Glutamatergic neuron (in vitro differentiated cells): ENCODE results near the gene SLC26A3. TPM values are rescaled to one million over a fixed set of nuclear protein-coding genes. Genes with fewer than 3 reads are reported as not detected.

Experiments
- DNase-seq: peaks from one replicate; pipeline ENCODE4 v3.0.0; 2022
- H3K27ac Mint-ChIP-seq: one replicate; pipeline ENCODE4 v1.8.0; 2020; ENCODE audit warnings: mild to moderate bottlenecking, mixed read lengths, inconsistent platforms; ENCODE audit not compliant: unreplicated experiment
- H3K27me3 Mint-ChIP-seq: one replicate; pipeline ENCODE4 v1.8.0; 2020; ENCODE audit warnings: mild to moderate bottlenecking, moderate library complexity, mixed read lengths, inconsistent platforms; ENCODE audit not compliant: unreplicated experiment
- H3K36me3 Mint-ChIP-seq: one replicate; pipeline ENCODE4 v1.8.0; 2020; ENCODE audit warnings: mild to moderate bottlenecking, mixed read lengths, inconsistent platforms; ENCODE audit not compliant: unreplicated experiment
- H3K4me1 Mint-ChIP-seq: one replicate; pipeline ENCODE4 v1.8.0; 2020; ENCODE audit warnings: mild to moderate bottlenecking, low read depth, mixed read lengths, inconsistent platforms; ENCODE audit not compliant: unreplicated experiment
- H3K4me3 Mint-ChIP-seq: one replicate; pipeline ENCODE4 v1.8.0; 2020; ENCODE audit warnings: mild to moderate bottlenecking, mixed read lengths, inconsistent platforms; ENCODE audit not compliant: unreplicated experiment
- H3K9me3 Mint-ChIP-seq: one replicate; pipeline ENCODE4 v1.8.0; 2020; ENCODE audit warnings: mild to moderate bottlenecking, moderate library complexity, mixed read lengths, inconsistent platforms; ENCODE audit not compliant: unreplicated experiment
- CTCF ChIP-seq: fragments of 200-600 bp; sonication (generic); IDR thresholded peaks from one replicate; pipeline ENCODE4 v1.5.0; 2021; ENCODE audit not compliant: partially characterized antibody, unreplicated experiment
- total RNA-seq: library from RNA; stranded (reverse); fragmentation: NEBNext Ultra II Directional; extraction: Animal tissue kit (Norgen Biotek cat#: 25700); gene quantifications from one replicate; pipeline ENCODE4 v1.2.1, GENCODE V29; 2021; ENCODE audit not compliant: unreplicated experiment

Gene SLC26A3
- total RNA-seq, 1 donor from 2014 or later, result not detected

DNA sequence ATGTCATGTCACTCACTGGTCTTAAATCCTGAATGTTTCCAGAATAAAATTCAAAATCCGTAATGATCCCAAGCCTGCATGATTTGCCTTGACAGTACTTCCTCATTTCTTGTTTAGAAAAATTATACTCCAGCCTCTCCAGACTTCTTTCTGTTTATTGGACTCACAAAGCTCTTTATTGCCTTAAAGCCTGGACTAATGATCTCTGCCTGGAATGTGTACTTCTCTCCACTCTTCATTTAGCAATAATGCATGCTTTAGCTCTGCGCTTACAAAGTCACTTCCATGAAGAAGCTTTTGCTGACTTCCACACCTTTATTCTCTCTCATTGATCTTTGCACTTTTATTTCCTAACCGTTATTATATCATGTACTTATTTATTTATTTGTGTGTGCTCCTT is 27.4 kb upstream of the SLC26A3 start:
- no peaks in the 10 kb centered on the region for H3K4me1 Mint-ChIP-seq
- H3K9me3 Mint-ChIP-seq, result no peaks in the 10 kb centered on the region
- H3K27me3 Mint-ChIP-seq, result no peaks in the 10 kb centered on the region
- no peak overlapping the region for H3K4me3 Mint-ChIP-seq
- H3K27ac Mint-ChIP-seq, result no peak overlapping the region
- no peaks in the 10 kb centered on the region for H3K36me3 Mint-ChIP-seq
- no peak for DNase-seq
- no peak for TF ChIP-seq CTCF

GRCh38 chr7:107828540-107828939 is 25.5 kb upstream of the SLC26A3 start:
- no peaks in the 10 kb centered on the region for H3K27me3 Mint-ChIP-seq
- H3K27ac Mint-ChIP-seq, result no peak overlapping the region
- H3K4me3 Mint-ChIP-seq, result no peak overlapping the region
- no peaks in the 10 kb centered on the region for H3K4me1 Mint-ChIP-seq
- no peaks in the 10 kb centered on the region for H3K36me3 Mint-ChIP-seq
- TF ChIP-seq CTCF, result no peak
- H3K9me3 Mint-ChIP-seq, result no peaks in the 10 kb centered on the region
- DNase-seq, result no peak

GRCh38 chr7:107827501-107827900 is 24.5 kb upstream of the SLC26A3 start:
- no peaks in the 10 kb centered on the region for H3K4me1 Mint-ChIP-seq
- no peak overlapping the region for H3K4me3 Mint-ChIP-seq
- no peak overlapping the region for H3K27ac Mint-ChIP-seq
- no peaks in the 10 kb centered on the region for H3K36me3 Mint-ChIP-seq
- H3K27me3 Mint-ChIP-seq, result no peaks in the 10 kb centered on the region
- no peak for TF ChIP-seq CTCF
- DNase-seq, result no peak
- H3K9me3 Mint-ChIP-seq, result no peaks in the 10 kb centered on the region

- H3K27ac Mint-ChIP-seq, result no peak overlapping the region
- TF ChIP-seq CTCF, result no peak
- no peak overlapping the region for H3K4me3 Mint-ChIP-seq
- H3K27me3 Mint-ChIP-seq, result no peaks in the 10 kb centered on the region
- H3K9me3 Mint-ChIP-seq, result no peaks in the 10 kb centered on the region
- DNase-seq, result no peak
- no peaks in the 10 kb centered on the region for H3K4me1 Mint-ChIP-seq
- H3K36me3 Mint-ChIP-seq, result no peaks in the 10 kb centered on the region
Observed at GRCh38 chr7:107826451-107826850, 23.4 kb upstream of the SLC26A3 start.

- Mint-ChIP-seq H3K4me3 (no peak overlapping the region), H3K4me1 (no peaks in the 10 kb centered on the region), H3K36me3 (no peaks in the 10 kb centered on the region), H3K9me3 (no peaks in the 10 kb centered on the region), H3K27me3 (no peaks in the 10 kb centered on the region), H3K27ac (no peak overlapping the region)
- DNase-seq, result no peak
- TF ChIP-seq CTCF, result no peak
Observed at GRCh38 chr7:107824858-107825257, 21.8 kb upstream of the SLC26A3 start.
